Stimulated activated CD4-positive, alpha-beta T cell treated with anti-CD3 and anti-CD28 coated beads, Interleukin-1b, Interleukin-23, amount 100 ng/mL, for 1 hour (primary cell): ENCODE measurements around the gene SNPH.

Source experiments
- DNase-seq, 2 donors: peaks; one replicate each; pipeline ENCODE4 v3.0.0-alpha.2; 2020; ENCODE audit warnings: low read depth in 2 of 2

Gene SNPH

GRCh38 chr20:1324598-1325172, 58.6 kb downstream of the SNPH start:
- no peak for DNase-seq

GRCh38 chr20:1325173-1326030, 59.3 kb downstream of the SNPH start:
- peak; percentile 98 for DNase-seq

- DNase-seq = no peak
Measured at GRCh38 chr20:1326031-1326930, 60.2 kb downstream of the SNPH start.

GRCh38 chr20:1327241-1327653, 61.2 kb downstream of the SNPH start:
- no peak for DNase-seq

- no peak for DNase-seq
Measured at GRCh38 chr20:1327827-1328679, 62.0 kb downstream of the SNPH start.

GRCh38 chr20:1328680-1329330, 62.7 kb downstream of the SNPH start, which contains the start of gene SDCBP2:
SDCBP2 (minus strand) TSS chr20:1329139; CDS start chr20:1320416, 8,723 bp downstream.
- no peak for DNase-seq

- no peak for DNase-seq
Measured at GRCh38 chr20:1330075-1330830, 64.2 kb downstream of the SNPH start.

GRCh38 chr20:1331101-1331500, 65.0 kb downstream of the SNPH start:
- no peak for DNase-seq

GRCh38 chr20:1331801-1332453, 65.8 kb downstream of the SNPH start:
- no peak for DNase-seq

- no peak for DNase-seq
Measured at GRCh38 chr20:1332749-1333300, 66.7 kb downstream of the SNPH start.

- no peak for DNase-seq
Measured at GRCh38 chr20:1333462-1334369, 67.6 kb downstream of the SNPH start.

- DNase-seq = no peak
Measured at GRCh38 chr20:1334370-1334731, 68.3 kb downstream of the SNPH start.

GRCh38 chr20:1334761-1335160, 68.7 kb downstream of the SNPH start:
- no peak for DNase-seq

GRCh38 chr20:1335961-1336698, 70.0 kb downstream of the SNPH start:
- no peak for DNase-seq

GRCh38 chr20:1336699-1337367, 70.7 kb downstream of the SNPH start:
- no peak for DNase-seq

GRCh38 chr20:1337441-1337840, 71.3 kb downstream of the SNPH start:
- DNase-seq = no peak

- DNase-seq = no peak
Measured at GRCh38 chr20:1338096-1338495, 72.0 kb downstream of the SNPH start.
